ENCODE results near the gene SPATC1L.

DNA sequence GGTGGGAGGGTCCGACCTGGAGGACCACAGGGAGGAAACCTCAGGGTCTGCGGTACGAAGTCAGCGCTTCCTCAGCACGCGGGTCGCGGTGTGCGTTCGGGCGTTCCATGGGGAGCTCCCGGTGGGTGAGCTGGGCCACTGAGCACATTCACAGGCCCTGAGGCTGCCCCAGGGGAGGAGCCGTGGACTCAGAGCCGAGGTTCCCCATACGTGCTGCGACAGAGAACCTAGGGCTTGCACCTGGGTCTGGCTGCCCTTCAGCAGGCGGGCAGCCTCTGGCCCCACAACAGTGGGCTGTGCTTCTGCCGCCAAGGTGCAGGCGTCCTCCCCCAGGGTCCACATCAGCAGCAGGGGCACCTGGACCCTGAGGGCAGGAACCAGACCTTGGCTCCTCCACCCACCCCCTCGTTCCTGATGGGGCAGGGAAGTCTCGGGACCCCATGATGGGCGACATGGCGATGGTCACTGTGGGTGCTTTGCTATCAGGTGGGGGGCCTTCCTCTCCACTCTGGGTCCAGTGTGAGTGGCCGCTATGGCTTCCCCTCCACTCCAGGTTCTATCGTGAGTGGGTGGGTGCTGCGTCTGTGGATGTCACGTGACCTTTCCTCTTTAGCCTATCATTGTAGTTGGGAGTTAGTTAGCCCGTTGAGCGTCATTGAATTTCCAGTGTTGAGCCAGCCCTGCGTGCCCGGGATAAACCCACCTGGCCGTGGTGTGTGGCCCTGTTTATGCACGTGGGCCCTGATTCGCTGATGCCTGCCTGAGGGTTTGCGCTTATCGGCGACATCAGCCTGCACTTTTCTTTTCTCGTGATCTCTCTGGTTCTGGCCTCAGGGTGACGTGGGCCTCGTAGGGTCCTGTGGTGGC is 56.8 kb downstream of the SPATC1L start:
- TF ChIP-seq, protein P1, sequence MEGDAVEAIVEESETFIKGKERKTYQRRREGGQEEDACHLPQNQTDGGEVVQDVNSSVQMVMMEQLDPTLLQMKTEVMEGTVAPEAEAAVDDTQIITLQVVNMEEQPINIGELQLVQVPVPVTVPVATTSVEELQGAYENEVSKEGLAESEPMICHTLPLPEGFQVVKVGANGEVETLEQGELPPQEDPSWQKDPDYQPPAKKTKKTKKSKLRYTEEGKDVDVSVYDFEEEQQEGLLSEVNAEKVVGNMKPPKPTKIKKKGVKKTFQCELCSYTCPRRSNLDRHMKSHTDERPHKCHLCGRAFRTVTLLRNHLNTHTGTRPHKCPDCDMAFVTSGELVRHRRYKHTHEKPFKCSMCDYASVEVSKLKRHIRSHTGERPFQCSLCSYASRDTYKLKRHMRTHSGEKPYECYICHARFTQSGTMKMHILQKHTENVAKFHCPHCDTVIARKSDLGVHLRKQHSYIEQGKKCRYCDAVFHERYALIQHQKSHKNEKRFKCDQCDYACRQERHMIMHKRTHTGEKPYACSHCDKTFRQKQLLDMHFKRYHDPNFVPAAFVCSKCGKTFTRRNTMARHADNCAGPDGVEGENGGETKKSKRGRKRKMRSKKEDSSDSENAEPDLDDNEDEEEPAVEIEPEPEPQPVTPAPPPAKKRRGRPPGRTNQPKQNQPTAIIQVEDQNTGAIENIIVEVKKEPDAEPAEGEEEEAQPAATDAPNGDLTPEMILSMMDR (conservative IDR thresholded peaks at IDR 0.05): no peak
- TF ChIP-seq ZFX (IDR thresholded peaks at IDR 0.05): no peak

Measured in C4-2B (cell line).